Hematopoietic multipotent progenitor cell treated with erythropoietin and hydrocortisone succinate and interleukin-3 and kit ligand, for 17 days (in vitro differentiated cells): ENCODE results near the gene CERS6.

Source experiments
- DNase-seq: peaks from one replicate; pipeline ENCODE4 v3.0.0-alpha.2; 2015; ENCODE audit warnings: low spot score

CERS6 gene

GRCh38 chr2:168801961-168802858 lies 346.1 kb downstream of the CERS6 start, which contains the start of gene NOSTRIN:
TSS of gene NOSTRIN (plus strand) at chr2:168802637. CDS start at chr2:168802647, 10 bp downstream.
- DNase-seq, result no peak

- DNase-seq, result no peak
Observed at GRCh38 chr2:168802859-168803725, 347.0 kb downstream of the CERS6 start.

- no peak for DNase-seq
Observed at GRCh38 chr2:168804214-168804613, 348.1 kb downstream of the CERS6 start.

- DNase-seq, result no peak
Observed at GRCh38 chr2:168805615-168806014, 349.5 kb downstream of the CERS6 start.

- DNase-seq, result no peak
Observed at GRCh38 chr2:168809537-168809936, 353.5 kb downstream of the CERS6 start.

GRCh38 chr2:168810235-168810634 lies 354.2 kb downstream of the CERS6 start:
- no peak for DNase-seq

- DNase-seq, result no peak
Observed at GRCh38 chr2:168811696-168812095, 355.6 kb downstream of the CERS6 start.

GRCh38 chr2:168814046-168814445 lies 358.0 kb downstream of the CERS6 start:
- no peak for DNase-seq

- DNase-seq, result no peak
Observed at GRCh38 chr2:168814939-168815907, 359.2 kb downstream of the CERS6 start.

GRCh38 chr2:168816369-168816768 lies 360.3 kb downstream of the CERS6 start:
- no peak for DNase-seq

GRCh38 chr2:168819050-168819715 lies 363.1 kb downstream of the CERS6 start:
- DNase-seq, result no peak

- DNase-seq, result no peak
Observed at GRCh38 chr2:168819829-168820489, 363.9 kb downstream of the CERS6 start.

- no peak for DNase-seq
Observed at GRCh38 chr2:168821577-168821976, 365.5 kb downstream of the CERS6 start.

GRCh38 chr2:168821992-168822391 lies 365.9 kb downstream of the CERS6 start:
- no peak for DNase-seq
